ENCODE results near the gene PLCXD3.

GRCh38 chr5:41402845-41403244 is 107.6 kb downstream of the PLCXD3 start:
- TF ChIP-seq CTCF (IDR thresholded peaks at IDR 0.05), result no peak
- TF ChIP-seq POLR2A (IDR thresholded peaks at IDR 0.05), result no peak

Data from upper lobe of left lung (tissue), 4 donors.